Prostate gland (tissue), 2 donors: Measurements from ENCODE around the gene IGSF9.

Experiments used
- POLR2A ChIP-seq: fragments of 450-650 bp; IDR thresholded peaks from one replicate; pipeline ENCODE4 v1.6.1; 2016; ENCODE audit warnings: antibody characterized with exemption, mild to moderate bottlenecking
- POLR2AphosphoS5 ChIP-seq: sonication (generic); formaldehyde crosslinking; IDR thresholded peaks from one replicate; pipeline ENCODE4 v1.6.1; 2017; ENCODE audit warnings: antibody characterized with exemption
- TF ChIP-seq, protein P1 (sequence below), 4 experiments: fragments of 200-600 bp in 2 of 4; fragments of 450-650 bp in 2 of 4; sonication (generic) in 2 of 4; IDR thresholded peaks; 1 replicate in 3 of 4; 2 replicates in 1 of 4; pipeline ENCODE4 v1.5.1; 2016 to 2019; ENCODE audit warnings: antibody characterized with exemption in 4 of 4, mild to moderate bottlenecking in 2 of 4, moderate library complexity in 2 of 4

DNA sequence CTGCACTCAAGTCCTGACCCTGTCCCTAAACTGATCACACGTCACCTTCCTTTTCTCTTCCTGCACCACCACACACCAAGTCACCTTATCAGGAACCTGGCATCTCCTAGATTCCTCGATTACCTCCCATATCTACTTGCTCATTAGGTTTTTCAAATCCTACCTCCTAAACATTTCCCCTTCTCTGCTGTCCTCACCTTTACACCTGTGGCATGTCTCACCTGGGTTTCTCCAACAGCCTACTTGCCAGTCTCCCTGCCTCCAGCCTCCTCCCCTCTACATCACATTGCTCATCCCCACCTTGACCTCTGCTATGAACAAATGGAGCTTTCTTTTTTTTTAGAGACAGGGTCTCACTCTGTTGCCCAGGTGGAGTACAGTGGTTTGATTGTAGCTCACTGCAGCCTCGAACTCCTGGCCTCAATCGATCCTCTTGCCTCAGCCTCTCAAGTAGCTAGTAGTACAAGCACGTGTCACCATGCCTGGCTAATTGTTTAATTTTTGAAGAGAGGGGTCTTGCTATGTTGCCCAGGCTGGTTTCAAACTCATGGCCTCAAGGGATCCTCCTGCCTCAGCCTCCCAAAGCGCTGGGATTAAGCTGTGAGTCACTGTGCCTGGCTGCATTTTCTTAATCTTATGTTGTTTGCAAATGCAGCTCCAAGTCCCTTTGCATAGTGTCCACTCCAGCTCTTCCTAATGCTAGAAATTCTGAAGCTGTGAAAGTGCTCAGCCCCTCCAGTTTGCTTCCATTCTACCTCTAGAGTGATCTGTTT, 6.3 kb downstream of the IGSF9 start:
- TF ChIP-seq, protein P1, sequence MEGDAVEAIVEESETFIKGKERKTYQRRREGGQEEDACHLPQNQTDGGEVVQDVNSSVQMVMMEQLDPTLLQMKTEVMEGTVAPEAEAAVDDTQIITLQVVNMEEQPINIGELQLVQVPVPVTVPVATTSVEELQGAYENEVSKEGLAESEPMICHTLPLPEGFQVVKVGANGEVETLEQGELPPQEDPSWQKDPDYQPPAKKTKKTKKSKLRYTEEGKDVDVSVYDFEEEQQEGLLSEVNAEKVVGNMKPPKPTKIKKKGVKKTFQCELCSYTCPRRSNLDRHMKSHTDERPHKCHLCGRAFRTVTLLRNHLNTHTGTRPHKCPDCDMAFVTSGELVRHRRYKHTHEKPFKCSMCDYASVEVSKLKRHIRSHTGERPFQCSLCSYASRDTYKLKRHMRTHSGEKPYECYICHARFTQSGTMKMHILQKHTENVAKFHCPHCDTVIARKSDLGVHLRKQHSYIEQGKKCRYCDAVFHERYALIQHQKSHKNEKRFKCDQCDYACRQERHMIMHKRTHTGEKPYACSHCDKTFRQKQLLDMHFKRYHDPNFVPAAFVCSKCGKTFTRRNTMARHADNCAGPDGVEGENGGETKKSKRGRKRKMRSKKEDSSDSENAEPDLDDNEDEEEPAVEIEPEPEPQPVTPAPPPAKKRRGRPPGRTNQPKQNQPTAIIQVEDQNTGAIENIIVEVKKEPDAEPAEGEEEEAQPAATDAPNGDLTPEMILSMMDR (IDR thresholded peaks at IDR 0.05), result no peak
- no peak for TF ChIP-seq POLR2AphosphoS5
- no peak for TF ChIP-seq POLR2A
